Measurements from ENCODE around the gene GCH1.

GCH1 gene

DNA sequence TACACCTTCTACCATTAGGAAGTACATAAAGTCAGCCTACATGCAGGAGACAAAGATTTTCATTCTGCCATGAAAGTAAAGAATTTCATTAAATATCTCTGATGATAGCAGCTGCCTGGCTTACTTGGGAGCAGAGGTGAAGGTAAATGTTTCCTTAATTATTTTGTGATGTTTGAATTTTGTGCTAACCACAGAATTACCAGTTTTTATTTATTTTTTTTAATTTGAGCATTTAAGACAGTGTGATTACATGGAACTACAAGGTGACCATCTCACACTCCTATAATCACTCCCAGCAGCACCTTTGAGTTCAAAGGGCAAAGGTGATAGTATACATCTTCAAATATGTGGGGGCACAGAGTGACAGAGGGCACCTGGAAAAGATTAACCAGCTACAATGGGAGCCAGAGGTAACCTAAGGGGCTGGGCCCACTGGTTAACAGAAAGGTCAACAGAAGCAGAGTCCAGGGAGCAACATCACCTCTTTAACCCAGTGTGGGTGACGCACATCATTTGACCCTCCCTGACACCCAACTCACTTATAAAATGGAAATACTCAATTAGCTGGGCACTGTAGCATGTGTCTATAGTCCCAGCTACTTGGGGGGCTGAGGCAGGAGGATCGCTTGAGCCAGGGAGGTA is 65.0 kb downstream of the GCH1 start:
- H3F3A ChIP-seq (ENCODE audit: insufficient read depth, low read length), result no peaks in the 10 kb centered on the region
- H3K9me3 ChIP-seq (ENCODE audit: low read length), result no peaks in the 10 kb centered on the region
- H3K9me2 ChIP-seq (ENCODE audit: low read depth, low read length), result no peaks in the 10 kb centered on the region
- H3K27me3 ChIP-seq (ENCODE audit: insufficient read depth, low read length), result no peaks in the 10 kb centered on the region
- H3K4me2 ChIP-seq (ENCODE audit: low read length), result no peak overlapping the region
- no peaks in the 10 kb centered on the region for H3K79me2 ChIP-seq (ENCODE audit: insufficient read depth, low read length)
- no peak overlapping the region for H3K9ac ChIP-seq (ENCODE audit: low read length)
- H3K4me3 ChIP-seq (ENCODE audit: low read depth, low read length, poor library complexity, severe bottlenecking), result no peak overlapping the region
- H2AFZ ChIP-seq (ENCODE audit: low read length), result no peak overlapping the region
- H3K4me1 ChIP-seq (ENCODE audit: insufficient read depth, low read length, severe bottlenecking), result no peaks in the 10 kb centered on the region
- no peaks in the 10 kb centered on the region for H4K20me1 ChIP-seq (ENCODE audit: insufficient read depth, low read length)
- no peaks in the 10 kb centered on the region for H3K36me3 ChIP-seq (ENCODE audit: insufficient read depth, low read length)
- H3K27ac ChIP-seq (ENCODE audit: low read depth, low read length, poor library complexity, severe bottlenecking), result no peak overlapping the region
- TF ChIP-seq, protein P1, sequence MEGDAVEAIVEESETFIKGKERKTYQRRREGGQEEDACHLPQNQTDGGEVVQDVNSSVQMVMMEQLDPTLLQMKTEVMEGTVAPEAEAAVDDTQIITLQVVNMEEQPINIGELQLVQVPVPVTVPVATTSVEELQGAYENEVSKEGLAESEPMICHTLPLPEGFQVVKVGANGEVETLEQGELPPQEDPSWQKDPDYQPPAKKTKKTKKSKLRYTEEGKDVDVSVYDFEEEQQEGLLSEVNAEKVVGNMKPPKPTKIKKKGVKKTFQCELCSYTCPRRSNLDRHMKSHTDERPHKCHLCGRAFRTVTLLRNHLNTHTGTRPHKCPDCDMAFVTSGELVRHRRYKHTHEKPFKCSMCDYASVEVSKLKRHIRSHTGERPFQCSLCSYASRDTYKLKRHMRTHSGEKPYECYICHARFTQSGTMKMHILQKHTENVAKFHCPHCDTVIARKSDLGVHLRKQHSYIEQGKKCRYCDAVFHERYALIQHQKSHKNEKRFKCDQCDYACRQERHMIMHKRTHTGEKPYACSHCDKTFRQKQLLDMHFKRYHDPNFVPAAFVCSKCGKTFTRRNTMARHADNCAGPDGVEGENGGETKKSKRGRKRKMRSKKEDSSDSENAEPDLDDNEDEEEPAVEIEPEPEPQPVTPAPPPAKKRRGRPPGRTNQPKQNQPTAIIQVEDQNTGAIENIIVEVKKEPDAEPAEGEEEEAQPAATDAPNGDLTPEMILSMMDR (IDR thresholded peaks at IDR 0.05; ENCODE audit: low read length), result no peak
- no peak for TF ChIP-seq EZH2 (IDR thresholded peaks at IDR 0.05; ENCODE audit: borderline replicate concordance, low read length)

DNA sequence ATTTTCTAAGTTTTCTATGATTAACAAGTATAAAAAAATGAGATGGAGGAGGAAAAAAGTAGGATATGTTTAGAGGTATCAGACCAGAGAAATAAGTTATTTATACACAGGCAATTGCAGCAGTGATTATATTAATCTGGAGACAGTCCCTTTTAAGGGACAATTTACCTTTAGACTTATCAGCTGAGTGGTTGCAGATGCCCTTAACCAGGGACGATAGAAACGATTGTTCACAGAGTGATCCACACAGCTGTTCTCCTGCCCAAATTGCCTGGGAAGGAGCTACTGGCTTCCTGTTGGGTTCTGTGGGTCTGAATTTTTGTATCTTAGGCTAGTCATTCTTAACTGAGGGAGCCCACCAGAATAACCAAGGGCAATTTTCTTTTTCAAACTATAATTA is 66.4 kb downstream of the GCH1 start:
- Histone ChIP-seq H3K9me3 (ENCODE audit: low read length) (no peaks in the 10 kb centered on the region), H3K4me1 (ENCODE audit: insufficient read depth, low read length, severe bottlenecking) (no peaks in the 10 kb centered on the region), H3K36me3 (ENCODE audit: insufficient read depth, low read length) (no peaks in the 10 kb centered on the region), H3K4me3 (ENCODE audit: low read depth, low read length, poor library complexity, severe bottlenecking) (no peak overlapping the region), H3K79me2 (ENCODE audit: insufficient read depth, low read length) (no peaks in the 10 kb centered on the region), H4K20me1 (ENCODE audit: insufficient read depth, low read length) (no peaks in the 10 kb centered on the region), H3K27me3 (ENCODE audit: insufficient read depth, low read length) (no peaks in the 10 kb centered on the region), H3K9ac (ENCODE audit: low read length) (no peak overlapping the region), H2AFZ (ENCODE audit: low read length) (no peak overlapping the region), H3K27ac (ENCODE audit: low read depth, low read length, poor library complexity, severe bottlenecking) (no peak overlapping the region), H3K4me2 (ENCODE audit: low read length) (no peak overlapping the region), H3F3A (ENCODE audit: insufficient read depth, low read length) (no peaks in the 10 kb centered on the region), H3K9me2 (ENCODE audit: low read depth, low read length) (no peaks in the 10 kb centered on the region)
- TF ChIP-seq, protein P1 (IDR thresholded peaks at IDR 0.05; ENCODE audit: low read length), result no peak
- no peak for TF ChIP-seq EZH2 (IDR thresholded peaks at IDR 0.05; ENCODE audit: borderline replicate concordance, low read length)

DNA sequence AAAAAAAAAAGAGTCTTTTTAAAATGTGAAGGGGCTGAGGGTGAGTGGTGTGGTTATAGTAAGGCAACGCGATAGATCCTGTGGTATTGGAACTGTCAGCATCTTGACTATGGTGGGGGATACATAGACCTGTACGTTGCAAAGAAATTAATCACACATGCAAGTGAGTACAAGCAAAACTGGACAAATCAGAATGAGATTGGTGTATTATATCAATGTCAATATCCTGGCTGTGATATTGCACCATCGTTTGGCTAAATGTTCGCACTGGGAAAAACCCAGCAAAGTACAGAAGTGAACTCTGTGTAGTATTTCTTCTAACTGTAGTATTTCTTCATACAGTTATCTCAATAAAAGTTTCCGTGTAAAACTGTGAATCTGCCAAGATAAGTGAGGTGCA is 67.9 kb downstream of the GCH1 start:
- Histone ChIP-seq H3K27me3 (ENCODE audit: insufficient read depth, low read length) (no peaks in the 10 kb centered on the region), H4K20me1 (ENCODE audit: insufficient read depth, low read length) (no peaks in the 10 kb centered on the region)

More for the DNA sequence above, 67.9 kb downstream of the GCH1 start:
- H3K4me3 ChIP-seq (ENCODE audit: low read depth, low read length, poor library complexity, severe bottlenecking), result no peak overlapping the region
- H3K9me2 ChIP-seq (ENCODE audit: low read depth, low read length), result no peaks in the 10 kb centered on the region
- H3K79me2 ChIP-seq (ENCODE audit: insufficient read depth, low read length), result no peaks in the 10 kb centered on the region
- H3K27ac ChIP-seq (ENCODE audit: low read depth, low read length, poor library complexity, severe bottlenecking), result no peak overlapping the region
- no peaks in the 10 kb centered on the region for H3F3A ChIP-seq (ENCODE audit: insufficient read depth, low read length)
- H2AFZ ChIP-seq (ENCODE audit: low read length), result no peak overlapping the region
- TF ChIP-seq, protein P1 (IDR thresholded peaks at IDR 0.05; ENCODE audit: low read length), result no peak
- no peak for TF ChIP-seq EZH2 (IDR thresholded peaks at IDR 0.05; ENCODE audit: borderline replicate concordance, low read length)
- no peak overlapping the region for H3K4me2 ChIP-seq (ENCODE audit: low read length)
- H3K36me3 ChIP-seq (ENCODE audit: insufficient read depth, low read length), result no peaks in the 10 kb centered on the region
- H3K4me1 ChIP-seq (ENCODE audit: insufficient read depth, low read length, severe bottlenecking), result no peaks in the 10 kb centered on the region
- H3K9ac ChIP-seq (ENCODE audit: low read length), result no peak overlapping the region
- no peaks in the 10 kb centered on the region for H3K9me3 ChIP-seq (ENCODE audit: low read length)
